Sigmoid colon (tissue), 4 donors: ENCODE measurements around the gene NTM.

Source experiments
- EP300 ChIP-seq, 4 donors: sonication (generic); formaldehyde crosslinking; IDR thresholded peaks; one replicate each; pipeline ENCODE4 v1.6.1; 2017; ENCODE audit warnings: antibody characterized with exemption in 4 of 4
- POLR2A ChIP-seq, 2 donors: fragments of 450-650 bp; IDR thresholded peaks; one replicate each; pipeline ENCODE4 v1.6.1; 2016; ENCODE audit warnings: antibody characterized with exemption in 2 of 2, mild to moderate bottlenecking in 2 of 2, moderate library complexity in 2 of 2
- POLR2AphosphoS5 ChIP-seq, 4 donors: sonication (generic); formaldehyde crosslinking; IDR thresholded peaks; one replicate each; pipeline ENCODE4 v1.6.1; 2017; ENCODE audit warnings: antibody characterized with exemption in 4 of 4
- TF ChIP-seq, protein P1 (sequence below), 4 experiments: fragments of 450-650 bp in 3 of 4; fragments of 200-600 bp in 1 of 4; IDR thresholded peaks; one replicate each; pipeline ENCODE4 v1.5.1; 2016 to 2019; ENCODE audit warnings: antibody characterized with exemption in 4 of 4, mild to moderate bottlenecking in 3 of 4, moderate library complexity in 2 of 4

- TF ChIP-seq, protein P1, sequence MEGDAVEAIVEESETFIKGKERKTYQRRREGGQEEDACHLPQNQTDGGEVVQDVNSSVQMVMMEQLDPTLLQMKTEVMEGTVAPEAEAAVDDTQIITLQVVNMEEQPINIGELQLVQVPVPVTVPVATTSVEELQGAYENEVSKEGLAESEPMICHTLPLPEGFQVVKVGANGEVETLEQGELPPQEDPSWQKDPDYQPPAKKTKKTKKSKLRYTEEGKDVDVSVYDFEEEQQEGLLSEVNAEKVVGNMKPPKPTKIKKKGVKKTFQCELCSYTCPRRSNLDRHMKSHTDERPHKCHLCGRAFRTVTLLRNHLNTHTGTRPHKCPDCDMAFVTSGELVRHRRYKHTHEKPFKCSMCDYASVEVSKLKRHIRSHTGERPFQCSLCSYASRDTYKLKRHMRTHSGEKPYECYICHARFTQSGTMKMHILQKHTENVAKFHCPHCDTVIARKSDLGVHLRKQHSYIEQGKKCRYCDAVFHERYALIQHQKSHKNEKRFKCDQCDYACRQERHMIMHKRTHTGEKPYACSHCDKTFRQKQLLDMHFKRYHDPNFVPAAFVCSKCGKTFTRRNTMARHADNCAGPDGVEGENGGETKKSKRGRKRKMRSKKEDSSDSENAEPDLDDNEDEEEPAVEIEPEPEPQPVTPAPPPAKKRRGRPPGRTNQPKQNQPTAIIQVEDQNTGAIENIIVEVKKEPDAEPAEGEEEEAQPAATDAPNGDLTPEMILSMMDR (IDR thresholded peaks at IDR 0.05) = no peak
- TF ChIP-seq POLR2A (IDR thresholded peaks at IDR 0.05) (no peak), POLR2AphosphoS5 (IDR thresholded peaks at IDR 0.05) (no peak), EP300 (IDR thresholded peaks at IDR 0.05) (no peak)
Observed at GRCh38 chr11:132052904-132053303, 682.5 kb downstream of the NTM start.
